HepG2 (cell line): ENCODE measurements around the gene PLEKHA8. TPM values are rescaled to one million over a fixed set of nuclear protein-coding genes. Genes with fewer than 3 reads are reported as not detected.

Experiments used
- ATAC-seq: fragments of 200-7000 bp; cut with Tn5 transposase; 3 replicates; pipeline ENCODE4 v1.9.1; 2020; ENCODE audit warnings: mild to moderate bottlenecking, moderate library complexity
- BruUV-seq: library from RNA; stranded (reverse); fragments of 400-500 nt; replicated peaks from 2 replicates; lab custom pipeline; 2021; lab: Mats Ljungman, UMichigan
- CTCF ChIA-PET: fragments of 300-600 bp; formaldehyde crosslinking; extraction: SDS; loops from one replicate; lab custom pipeline; 2021; ENCODE audit warnings: low total read pairs, inconsistent platforms, low intra/inter-chr PET ratio; lab: Yijun Ruan, JAX
- POLR2A ChIA-PET: fragments of 350-600 bp; sonication (Branson Sonifier 250); formaldehyde crosslinking; loops from one replicate; lab custom pipeline; 2020; ENCODE audit warnings: antibody characterized with exemption, inconsistent platforms; lab: Yijun Ruan, JAX
- DNase-seq: peaks from one replicate; pipeline ENCODE4 v3.0.0-alpha.2; 2015; ENCODE audit warnings: low spot score
- FAIRE-seq: peaks from 3 replicates; lab custom pipeline; 2011; peaks lifted over from hg19 to GRCh38; lab: Jason Lieb, UNC
- H2AFZ ChIP-seq: one replicate; pipeline ENCODE4 v1.6.1; 2011; ENCODE audit warnings: low read length, inconsistent platforms
- H3K27ac ChIP-seq: fragments of 300-600 bp; 3 replicates; pipeline ENCODE4 v1.8.0; 2011; ENCODE audit warnings: mixed run types, mild to moderate bottlenecking, mixed read lengths, low read length, inconsistent platforms; ENCODE audit not compliant: insufficient read depth; ENCODE audit errors: extremely low read length
- H3K27me3 ChIP-seq, 2 experiments: fragments of 200-600 bp in 1 of 2; 2 replicates in 1 of 2; 3 replicates in 1 of 2; pipeline versions ENCODE4 v1.6.0 to v1.8.0; 2011; ENCODE audit warnings: low read length in 2 of 2, mild to moderate bottlenecking in 2 of 2, moderate library complexity in 2 of 2, inconsistent platforms in 1 of 2; ENCODE audit not compliant: insufficient read depth in 2 of 2, control insufficient read depth in 1 of 2
- H3K36me3 ChIP-seq, 2 experiments: fragments of 200-600 bp in 1 of 2; replicated peaks in 1 of 2; 2 replicates in 1 of 2; 3 replicates in 1 of 2; pipeline versions ENCODE4 v1.5.1 to v1.8.0; 2011; ENCODE audit warnings: low read length in 2 of 2, inconsistent platforms in 1 of 2; ENCODE audit not compliant: insufficient read depth in 2 of 2, control insufficient read depth in 1 of 2
- H3K4me1 ChIP-seq: 2 replicates; pipeline ENCODE4 v1.5.1; 2012; ENCODE audit warnings: low read length, inconsistent platforms; ENCODE audit not compliant: insufficient read depth
- H3K4me2 ChIP-seq: 2 replicates; pipeline ENCODE4 v1.6.0; 2011; ENCODE audit warnings: low read depth, low read length, inconsistent platforms
- H3K4me3 ChIP-seq, 3 experiments: fragments of 200-600 bp in 1 of 3; sonication (generic), shearing (Covaris generic) in 1 of 3; replicated peaks in 1 of 3; 2 replicates each; pipeline ENCODE4 v1.5.1; 2011 to 2016; ENCODE audit warnings: low read length in 3 of 3, inconsistent platforms in 2 of 3, low read depth in 2 of 3, mild to moderate bottlenecking in 2 of 3, control low read depth in 1 of 3, mixed read lengths in 1 of 3; ENCODE audit not compliant: insufficient read depth in 1 of 3
- H3K79me2 ChIP-seq: one replicate; pipeline ENCODE4 v1.6.1; 2011; ENCODE audit warnings: low read length, inconsistent platforms; ENCODE audit not compliant: insufficient read depth
- H3K9ac ChIP-seq: 2 replicates; pipeline ENCODE4 v1.6.0; 2011; ENCODE audit warnings: mild to moderate bottlenecking, low read depth, low read length, inconsistent platforms; ENCODE audit not compliant: insufficient read depth
- H3K9me3 ChIP-seq: 2 replicates; pipeline ENCODE4 v1.5.1; 2012; ENCODE audit warnings: mild to moderate bottlenecking, low read length
- H4K20me1 ChIP-seq: 2 replicates; pipeline ENCODE4 v1.6.0; 2011; ENCODE audit warnings: inconsistent platforms, mild to moderate bottlenecking, low read length, moderate library complexity; ENCODE audit not compliant: insufficient read depth
- ATF2 ChIP-seq: sonication (generic); formaldehyde crosslinking; IDR thresholded peaks from 2 replicates; pipeline ENCODE4 v1.4.0; 2020; ENCODE audit warnings: missing genetic modification reagents
- ATF3 ChIP-seq: sonication (generic); formaldehyde crosslinking; IDR thresholded peaks from 2 replicates; pipeline ENCODE4 v1.4.0; 2020; ENCODE audit warnings: missing genetic modification reagents
- ETS1 ChIP-seq: sonication (generic); formaldehyde crosslinking; IDR thresholded peaks from 2 replicates; pipeline ENCODE4 v1.4.0; 2020; ENCODE audit warnings: missing genetic modification reagents
- GMEB2 ChIP-seq: IDR thresholded peaks from 2 replicates; pipeline ENCODE4 v1.6.1; 2016; ENCODE audit warnings: missing biosample characterization, missing genetic modification reagents, low read depth
- KLF15 ChIP-seq: sonication (generic); formaldehyde crosslinking; IDR thresholded peaks from 2 replicates; pipeline ENCODE4 v1.8.1; 2023; ENCODE audit warnings: borderline replicate concordance, mild to moderate bottlenecking, inconsistent platforms, missing genetic modification reagents, mixed read lengths
- KMT2A ChIP-seq: sonication (generic); formaldehyde crosslinking; IDR thresholded peaks from 2 replicates; pipeline ENCODE4 v1.4.0; 2020; ENCODE audit warnings: missing genetic modification reagents
- NCOA1 ChIP-seq: sonication (generic); formaldehyde crosslinking; IDR thresholded peaks from 2 replicates; pipeline ENCODE4 v1.9.0; 2021; ENCODE audit warnings: missing genetic modification reagents
- NKX3-1 ChIP-seq: sonication (generic); formaldehyde crosslinking; IDR thresholded peaks from 2 replicates; pipeline ENCODE4 v1.5.0; 2020; ENCODE audit warnings: missing genetic modification reagents
- PAX8 ChIP-seq: sonication (generic); formaldehyde crosslinking; IDR thresholded peaks from 2 replicates; pipeline ENCODE4 v1.8.0; 2022; ENCODE audit warnings: mild to moderate bottlenecking, missing genetic modification reagents, borderline replicate concordance
- POLR2AphosphoS2 ChIP-seq: IDR thresholded peaks from 2 replicates; pipeline ENCODE4 v1.6.1; 2011; ENCODE audit warnings: low read depth, low read length, improper control_type of control experiment
- TCF12 ChIP-seq, 2 experiments: fragments of 450-650 bp in 1 of 2; sonication (generic) in 1 of 2; formaldehyde crosslinking in 1 of 2; IDR thresholded peaks; 2 replicates each; pipeline versions ENCODE4 v1.6.1 to v1.8.0; 2017 to 2022; ENCODE audit warnings: antibody characterized with exemption in 1 of 2, mild to moderate bottlenecking in 1 of 2, missing genetic modification reagents in 1 of 2, moderate library complexity in 1 of 2
- TSC22D2 ChIP-seq: sonication (generic); formaldehyde crosslinking; IDR thresholded peaks from 2 replicates; pipeline ENCODE4 v1.5.1; 2020; ENCODE audit warnings: missing genetic modification reagents, mild to moderate bottlenecking, borderline replicate concordance
- ZBTB3 ChIP-seq: sonication (generic); formaldehyde crosslinking; IDR thresholded peaks from 2 replicates; pipeline ENCODE4 v1.4.0; 2020; ENCODE audit warnings: low read depth, mild to moderate bottlenecking, moderate library complexity, missing genetic modification reagents, borderline replicate concordance
- ZNF234 ChIP-seq: sonication (generic); formaldehyde crosslinking; conservative IDR thresholded peaks from 2 replicates; pipeline ENCODE4 v1.5.1; 2020; ENCODE audit warnings: mild to moderate bottlenecking, missing genetic modification reagents
- ZNF614 ChIP-seq: IDR thresholded peaks from 2 replicates; pipeline ENCODE4 v1.6.1; 2018; ENCODE audit warnings: missing biosample characterization, missing genetic modification reagents, inconsistent platforms, borderline replicate concordance
- ZNF687 ChIP-seq: sonication (generic); formaldehyde crosslinking; IDR thresholded peaks from 2 replicates; pipeline ENCODE4 v1.5.1; 2020; ENCODE audit warnings: mild to moderate bottlenecking, missing genetic modification reagents, moderate library complexity
- WGBS: methylation state at CpG from one replicate; pipeline ENCODE4 v1.1.6; 2017; ENCODE audit warnings: low lambda C conversion rate; 5-methylcytosine and 5-hydroxymethylcytosine counted together
- in situ Hi-C: cut with HindIII; loops from 2 replicates; pipeline ENCODE4 v1.10.0; 2017; ENCODE audit warnings: low pct_unique_long_range_greater_than_20kb; ENCODE audit not compliant: extremely low pct_ligation_motif_present
- intact Hi-C: fragments of 100-400 bp; cut with micrococcal nuclease; formaldehyde crosslinking; loops from one replicate; pipeline ENCODE4 v1.10.0; 2022; ENCODE audit not compliant: unreplicated experiment
- polyA plus RNA-seq, 8 experiments: library from polyadenylated mRNA; depleted of rRNA in 3 of 8; stranded (reverse) in 7 of 8; unstranded in 1 of 8; fragments of >200 nt; fragmentation: Illumina TruSeq in 4 of 8; extraction: Trizol in 4 of 8; gene quantifications; 2 replicates each; pipeline versions ENCODE4 v1.2.1 to v1.2.3, GENCODE V29; 2011 to 2016; ENCODE audit warnings: low read depth in 4 of 8, missing spikeins in 1 of 8, mixed read lengths in 1 of 8; ENCODE audit not compliant: insufficient read depth in 1 of 8
- total RNA-seq, 5 experiments: library from RNA; depleted of rRNA; stranded (reverse); fragments of >200 nt; fragmentation: Illumina TruSeq; extraction: Trizol; gene quantifications; 2 replicates each; pipeline ENCODE4 v1.2.3, GENCODE V29; 2016; ENCODE audit warnings: low read depth in 1 of 5

PLEKHA8 gene
- total and polyA plus RNA-seq, 2 of the 13 experiments (the other 11 are each of a cell fraction or from before 2014, with no cell fraction given), result 12.5 to 26.4 TPM

- H3K27me3 ChIP-seq, result no peaks in the 10 kb centered on the region
- FAIRE-seq (no peak), ATAC-seq (no peak), DNase-seq (no peak)
- 49% methylated on average over 3 of the region's 3 CpGs for WGBS
- H3K9me3 ChIP-seq, result no peaks in the 10 kb centered on the region
- in situ Hi-C loops (loop anchor here (5.0 to 10.0 kb wide), 2 partner anchors 123 to 250 kb away; partner anchors contain the start of gene ZNRF2), intact Hi-C loops (loop anchor here (1.0 to 5.0 kb wide), 2 partner anchors 65 to 402 kb away; no protein-coding TSS in a partner anchor)
- no TSS peak for BruUV-seq
- peaks cover 67% of the 10 kb centered on the region for H3K4me1 ChIP-seq
- H3K36me3 ChIP-seq, result no peaks in the 10 kb centered on the region; a peak in 1 of 5 replicates
- POLR2A ChIA-PET, result no interaction called here
- peak overlapping the region; percentile 15; the same call in 1 of the 2 replicates for H3K9ac ChIP-seq
- peak overlapping the region; percentile 43 for H3K4me2 ChIP-seq
- no peaks in the 10 kb centered on the region for H4K20me1 ChIP-seq
- H3K4me3 ChIP-seq, result peak overlapping the region in 1 of 3 experiments; percentile 11; a peak in 2 of 6 replicates
- H2AFZ ChIP-seq, result no peak overlapping the region
- no peak overlapping the region for H3K27ac ChIP-seq
- no peaks in the 10 kb centered on the region for H3K79me2 ChIP-seq
- CTCF ChIA-PET, result no interaction called here
- TF ChIP-seq ETS1 (CRISPR knock-in tag) (no peak), ATF2 (CRISPR knock-in tag) (no peak), ZBTB3 (CRISPR knock-in tag) (no peak), KLF15 (CRISPR knock-in tag) (no peak), TCF12 (IDR thresholded peaks at IDR 0.05) (no peak), TCF12 (CRISPR knock-in tag; IDR thresholded peaks at IDR 0.05) (no peak), ZNF614 (CRISPR knock-in tag) (no peak), ZNF234 (no peak), NCOA1 (no peak), POLR2AphosphoS2 (no peak), NKX3-1 (no peak), ATF3 (CRISPR knock-in tag) (no peak), KMT2A (CRISPR knock-in tag) (no peak), TSC22D2 (no peak), PAX8 (no peak), ZNF687 (CRISPR knock-in tag) (no peak), GMEB2 (CRISPR knock-in tag) (no peak)
Measured at GRCh38 chr7:30162133-30162532, 133.9 kb downstream of the PLEKHA8 start.
